ENCODE measurements around the gene MGA.

MGA gene

DNA sequence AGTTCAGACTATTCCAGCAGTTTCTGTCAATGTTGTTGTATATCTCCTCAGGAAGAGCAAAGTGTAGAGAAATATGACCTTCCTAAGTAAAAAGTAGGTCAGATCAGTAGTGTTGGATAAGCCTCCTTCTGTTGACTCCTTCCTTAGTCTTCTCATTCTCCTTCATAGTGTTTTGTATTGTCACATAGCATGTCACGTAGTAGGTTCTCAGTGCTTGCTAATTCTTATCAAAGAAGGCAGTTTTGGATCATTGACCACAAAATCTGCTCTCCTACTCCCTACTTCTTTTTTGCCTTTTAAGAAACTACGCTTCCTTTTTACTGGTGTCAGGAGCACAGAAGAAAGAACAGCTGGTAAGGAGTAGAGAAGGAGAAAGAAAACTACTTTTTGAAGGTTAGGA, 1.0 kb upstream of the MGA start:
- DNase-seq, result no peak

GRCh38 chr15:41659855-41660234, 360 bp upstream of the MGA start:
- DNase-seq, result no peak

GRCh38 chr15:41661078-41661517, 893 bp downstream of the MGA start:
- DNase-seq, result no peak

DNA sequence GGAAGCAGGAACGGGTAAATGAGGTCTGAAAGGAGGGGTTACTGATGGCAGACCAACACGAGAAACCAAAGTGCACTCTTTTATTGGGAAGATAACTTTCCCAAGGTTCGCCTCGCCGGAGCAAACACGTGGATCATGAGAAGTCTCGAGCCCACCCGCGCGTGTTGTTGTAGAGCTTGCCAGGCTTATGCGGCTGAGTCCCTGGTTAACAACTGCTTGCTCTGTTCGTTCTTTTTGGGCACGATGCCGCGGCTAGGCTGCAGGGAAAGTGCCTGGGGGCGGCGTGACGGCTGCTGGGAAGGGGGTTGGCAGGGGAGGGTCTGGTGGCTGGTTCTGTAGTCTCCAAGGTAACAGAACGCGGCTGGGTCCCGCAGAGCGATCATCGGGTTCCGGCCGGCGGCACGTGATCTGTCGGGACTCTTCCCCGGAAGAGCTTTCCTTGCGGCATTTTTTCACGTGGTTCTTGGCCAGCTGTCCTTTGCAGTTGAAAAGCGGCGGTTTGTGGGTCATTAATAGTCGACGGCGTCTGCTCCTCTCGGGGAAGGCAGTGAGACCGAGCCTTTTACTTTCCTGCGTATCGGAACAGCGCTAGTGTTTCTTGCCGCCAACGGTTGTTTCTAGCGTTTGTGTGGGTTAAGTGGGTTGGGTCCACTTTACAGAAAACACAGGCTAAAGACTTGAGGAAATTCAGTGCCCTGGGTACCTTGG, 1.5 kb downstream of the MGA start:
- peak; percentile 93 for DNase-seq

DNA sequence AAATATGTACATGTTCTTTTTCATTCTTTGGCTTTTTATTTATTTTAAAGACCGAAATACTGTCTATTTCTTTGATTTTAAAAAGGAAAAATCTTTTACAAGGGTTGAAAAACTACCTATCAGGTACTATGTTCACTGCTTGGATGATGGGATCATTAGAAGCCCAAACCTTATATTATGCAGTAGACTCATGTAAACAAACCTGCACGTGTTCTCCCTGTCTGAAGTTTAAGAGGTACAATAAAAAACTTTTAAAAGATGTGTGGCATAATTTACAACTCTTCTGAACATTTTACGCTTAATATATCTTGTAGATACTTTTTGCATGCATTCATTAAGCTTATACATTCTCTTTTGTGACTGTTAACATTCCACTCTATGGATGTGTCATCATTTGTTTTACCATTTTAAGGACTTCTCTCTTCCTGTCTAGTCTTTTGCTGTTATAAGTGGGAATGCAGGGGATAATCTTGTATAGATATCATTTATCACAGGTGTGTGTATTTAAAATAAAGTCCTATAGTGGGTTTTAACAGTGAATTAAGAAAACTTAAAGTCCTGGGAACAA, 6.2 kb downstream of the MGA start:
- DNase-seq, result no peak

DNA sequence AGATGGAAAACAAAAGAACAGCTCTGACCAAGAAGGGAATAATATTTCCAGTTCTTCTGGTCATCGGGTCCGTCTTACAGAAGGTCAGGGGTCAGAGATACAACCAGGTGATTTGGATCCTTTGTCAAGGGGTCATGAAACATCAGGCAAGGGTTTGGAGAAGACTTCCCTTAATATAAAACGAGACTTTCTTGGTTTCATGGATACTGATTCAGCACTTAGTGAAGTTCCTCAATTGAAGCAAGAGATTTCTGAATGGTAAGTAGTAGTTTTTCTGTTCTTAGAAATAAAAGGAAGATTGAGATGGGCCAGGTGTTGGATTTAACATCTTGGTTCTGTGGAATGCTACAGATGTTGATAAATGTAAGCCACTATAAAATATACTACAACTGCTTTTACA, 9.5 kb downstream of the MGA start:
- DNase-seq, result no peak

- no peak for DNase-seq
Observed at GRCh38 chr15:41671656-41672648, 11.7 kb downstream of the MGA start.

DNA sequence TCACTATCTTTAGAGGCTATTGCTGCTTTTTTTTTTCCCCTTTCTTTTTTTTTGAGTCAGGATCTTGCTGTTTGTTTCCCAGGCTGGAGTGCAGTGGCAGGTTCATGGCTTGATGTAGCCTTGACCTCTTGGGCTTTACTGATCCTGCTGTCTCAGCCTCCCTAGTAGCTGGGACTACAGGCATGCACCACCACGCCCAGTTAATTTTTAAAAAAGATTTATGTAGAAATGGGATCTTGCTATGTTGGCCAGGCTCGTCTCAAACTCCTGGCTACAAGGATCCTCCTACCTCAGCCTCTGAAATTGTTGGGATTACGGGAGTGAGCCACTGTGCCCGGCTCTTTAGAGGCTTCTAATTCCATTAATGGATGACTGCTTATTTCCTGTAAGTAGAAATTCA, 15.1 kb downstream of the MGA start:
- DNase-seq, result no peak

DNA sequence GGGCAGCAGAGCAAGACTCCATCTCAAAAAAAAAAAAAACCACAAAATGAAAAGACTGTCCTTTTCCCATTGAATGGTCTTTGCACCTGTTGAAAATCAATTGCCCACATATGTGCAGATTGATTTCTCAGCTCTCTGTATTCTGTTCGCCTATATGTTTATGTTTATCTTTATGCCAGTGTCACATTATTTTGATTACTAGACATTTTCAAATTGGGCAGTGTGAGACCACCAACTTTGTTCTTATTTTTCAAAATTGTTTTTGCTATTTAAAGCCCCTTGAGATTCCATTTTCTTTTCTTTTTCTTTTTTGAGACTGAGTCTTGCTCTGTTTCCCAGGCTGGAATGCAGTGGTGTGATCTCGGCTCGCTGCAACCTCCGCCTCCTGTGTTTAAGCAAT, 18.5 kb downstream of the MGA start:
- DNase-seq, result no peak

DNA sequence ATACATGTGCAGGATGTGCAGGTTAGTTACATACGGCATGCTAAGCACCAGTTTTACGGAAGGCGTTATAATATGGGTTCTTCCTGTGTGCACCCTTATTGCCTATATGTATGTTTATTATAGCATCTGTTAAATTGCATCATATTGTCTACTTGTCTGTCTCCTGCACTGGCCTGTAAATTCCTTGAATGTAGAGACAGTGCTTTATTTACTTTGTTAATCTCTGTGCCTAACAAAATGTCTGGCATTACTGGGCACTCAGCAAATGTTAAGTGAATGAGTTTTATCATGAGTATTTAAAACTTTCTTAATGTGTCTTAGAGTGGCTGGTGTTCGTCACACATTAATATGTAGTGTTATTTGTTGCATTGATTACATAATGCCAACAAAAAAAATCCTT, 23.8 kb downstream of the MGA start:
- DNase-seq, result no peak

- DNase-seq, result no peak
Observed at GRCh38 chr15:41688671-41689070, 28.5 kb downstream of the MGA start.

DNA sequence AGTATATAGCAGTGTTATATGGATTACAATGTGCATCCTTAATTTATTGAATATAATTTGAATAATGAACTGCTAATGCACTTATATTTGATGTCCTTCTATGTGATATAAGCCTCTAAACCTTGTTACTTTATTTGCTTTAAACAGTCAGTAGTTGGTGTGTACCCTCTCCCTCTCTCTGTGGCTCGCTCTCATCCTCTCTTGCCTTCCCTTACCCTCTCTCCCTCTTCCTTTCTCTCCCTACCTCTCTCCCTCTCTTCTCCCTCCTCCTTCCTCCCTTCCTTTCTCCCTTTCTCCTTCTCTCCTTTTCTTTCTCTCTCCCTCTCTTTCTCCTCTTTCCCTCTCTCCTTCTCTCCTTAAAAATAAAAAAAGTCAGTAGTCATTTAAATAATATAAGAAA, 28.9 kb downstream of the MGA start:
- no peak for DNase-seq

DNA sequence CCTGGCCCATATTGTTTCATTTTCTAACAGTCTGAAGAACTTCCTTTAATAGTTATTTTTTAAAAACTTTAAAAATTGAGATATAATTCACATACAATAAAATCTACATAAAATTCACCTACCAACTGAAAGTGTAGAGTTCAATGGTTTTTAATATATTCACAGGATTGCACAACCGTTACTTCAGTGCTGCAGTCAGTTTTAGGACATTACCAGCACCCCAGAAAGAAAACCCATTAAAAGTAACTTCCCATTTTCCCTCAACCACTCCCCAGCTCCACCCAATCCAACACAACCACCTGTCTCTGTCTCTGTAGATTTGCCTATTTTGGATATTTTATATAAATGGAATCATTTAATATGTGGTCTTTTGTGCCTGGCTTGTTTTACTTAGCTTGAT, 29.6 kb downstream of the MGA start:
- DNase-seq, result no peak

DNA sequence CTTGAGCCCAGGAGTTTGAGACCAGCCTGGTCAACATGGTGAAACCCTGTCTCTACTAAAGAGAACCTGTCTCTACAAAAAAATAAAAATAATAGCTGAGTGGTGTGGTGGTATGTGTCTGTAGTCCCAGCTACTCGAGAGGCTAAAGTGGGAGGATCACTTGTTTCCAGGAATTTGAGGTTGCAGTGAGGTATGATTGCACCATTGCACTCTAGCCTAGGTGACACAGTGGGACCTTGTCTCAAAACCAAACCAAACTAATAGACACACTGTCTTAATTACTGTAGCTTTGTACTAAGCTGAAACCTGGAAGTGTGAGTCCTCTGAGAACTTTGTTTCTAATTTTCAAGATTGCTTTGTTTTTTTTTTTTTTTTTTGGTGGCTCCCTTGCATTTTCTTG, 30.4 kb downstream of the MGA start:
- DNase-seq, result no peak

GRCh38 chr15:41691471-41691870, 31.3 kb downstream of the MGA start:
- DNase-seq, result no peak

- no peak for DNase-seq
Observed at GRCh38 chr15:41692049-41692448, 31.8 kb downstream of the MGA start.

DNA sequence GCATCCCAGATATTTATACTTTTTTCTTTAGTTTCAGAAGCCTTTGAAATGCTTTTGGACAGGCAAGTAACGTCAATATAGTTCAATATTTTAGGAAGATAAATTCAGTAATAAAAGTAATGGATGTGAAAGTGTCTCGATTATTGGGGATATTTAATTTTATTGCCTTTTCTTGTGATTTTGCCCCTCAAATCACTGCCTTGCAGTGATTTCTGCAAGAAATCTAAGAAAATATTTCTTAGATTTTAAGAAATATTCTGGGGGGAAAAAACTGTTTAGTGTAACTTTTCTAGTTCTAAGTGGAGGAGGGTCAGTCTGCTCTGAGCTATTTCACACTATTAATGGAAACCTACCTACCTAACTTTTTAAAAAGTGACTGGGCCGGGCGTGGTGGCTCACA, 33.6 kb downstream of the MGA start:
- DNase-seq, result no peak

DNA sequence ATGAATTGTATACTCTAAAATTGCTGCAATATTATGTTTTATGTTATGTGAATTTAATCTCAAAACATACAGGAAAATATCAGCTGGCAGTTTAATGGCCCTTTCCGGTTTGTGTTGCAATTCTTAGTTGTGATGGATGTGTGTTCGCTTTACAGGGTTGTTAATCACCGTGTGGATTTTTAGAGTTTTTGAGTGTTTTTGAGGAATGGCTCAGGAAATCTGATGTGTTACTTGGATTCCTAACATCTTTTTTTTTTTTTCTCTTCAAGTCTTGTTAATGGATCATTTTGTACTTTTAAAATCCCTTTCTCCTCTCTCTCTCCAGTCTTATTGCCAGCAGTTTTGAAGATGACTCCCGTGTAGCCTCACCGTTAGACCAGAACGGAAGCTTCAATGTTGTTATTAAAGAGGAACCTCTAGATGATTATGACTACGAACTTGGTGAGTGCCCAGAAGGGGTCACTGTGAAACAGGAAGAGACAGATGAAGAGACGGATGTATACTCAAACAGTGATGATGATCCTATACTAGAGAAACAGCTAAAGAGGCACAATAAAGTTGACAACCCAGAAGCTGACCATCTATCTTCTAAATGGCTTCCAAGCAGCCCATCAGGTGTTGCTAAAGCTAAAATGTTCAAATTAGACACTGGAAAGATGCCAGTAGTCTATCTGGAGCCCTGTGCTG, 35.7 kb downstream of the MGA start:
- no peak for DNase-seq

- no peak for DNase-seq
Observed at GRCh38 chr15:41698779-41699178, 38.6 kb downstream of the MGA start.

- DNase-seq, result no peak
Observed at GRCh38 chr15:41703120-41703519, 42.9 kb downstream of the MGA start.

- no peak for DNase-seq
Observed at GRCh38 chr15:41713047-41713446, 52.8 kb downstream of the MGA start.

DNA sequence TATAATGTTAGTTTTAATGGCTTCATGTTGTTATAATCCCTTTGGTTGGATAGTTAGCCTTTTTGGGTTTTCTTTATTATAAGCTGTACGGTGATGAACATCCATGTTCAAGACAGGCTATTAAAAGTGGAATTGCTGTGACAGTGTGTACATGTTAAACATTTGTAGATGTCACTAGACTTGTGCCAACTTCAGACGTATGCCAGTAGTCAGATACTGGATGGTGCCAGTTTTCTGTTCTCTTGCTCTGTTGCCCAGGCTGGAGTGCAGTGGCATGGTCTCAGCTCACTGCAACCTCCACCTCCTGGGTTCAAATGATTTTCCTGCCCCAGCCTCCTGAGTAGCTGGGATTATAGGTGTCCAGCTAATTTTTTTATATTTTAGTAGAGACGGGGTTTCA, 54.1 kb downstream of the MGA start:
- DNase-seq, result no peak

- no peak for DNase-seq
Observed at GRCh38 chr15:41716864-41717263, 56.7 kb downstream of the MGA start.

All from islet precursor cell (in vitro differentiated cells).